WI38 (cell line): ENCODE measurements around the gene EVC2.

ENCODE experiments used
- H3K4me3 ChIP-seq: 2 replicates; pipeline ENCODE4 v1.5.1; 2011; ENCODE audit warnings: low read depth, mild to moderate bottlenecking, control low read depth, low read length
- TF ChIP-seq, protein P1 (sequence below): IDR thresholded peaks from 2 replicates; pipeline ENCODE4 v1.5.1; 2012; ENCODE audit warnings: low read depth, mild to moderate bottlenecking, control low read depth, low read length

The EVC2 gene

DNA sequence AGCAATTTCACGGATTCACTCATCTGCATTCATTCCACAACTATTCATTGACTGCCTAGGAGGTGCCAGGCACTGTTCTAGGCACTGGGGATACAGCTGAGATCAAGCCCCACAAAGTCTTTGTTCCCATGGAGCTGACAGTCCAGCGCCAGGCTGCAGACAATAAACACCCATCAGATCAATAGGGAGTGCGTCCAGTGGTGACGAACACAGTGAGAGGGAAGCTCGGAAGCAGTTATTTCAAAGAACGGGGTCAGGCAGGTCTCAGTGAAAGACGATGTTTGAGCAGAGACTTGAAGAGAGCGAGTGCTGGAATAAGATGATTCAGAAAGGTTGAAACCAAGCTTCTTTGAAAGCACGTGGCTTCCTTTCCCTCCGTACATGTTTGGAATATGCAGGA lies 167.2 kb downstream of the EVC2 start:
- no peak overlapping the region for H3K4me3 ChIP-seq
- TF ChIP-seq, protein P1, sequence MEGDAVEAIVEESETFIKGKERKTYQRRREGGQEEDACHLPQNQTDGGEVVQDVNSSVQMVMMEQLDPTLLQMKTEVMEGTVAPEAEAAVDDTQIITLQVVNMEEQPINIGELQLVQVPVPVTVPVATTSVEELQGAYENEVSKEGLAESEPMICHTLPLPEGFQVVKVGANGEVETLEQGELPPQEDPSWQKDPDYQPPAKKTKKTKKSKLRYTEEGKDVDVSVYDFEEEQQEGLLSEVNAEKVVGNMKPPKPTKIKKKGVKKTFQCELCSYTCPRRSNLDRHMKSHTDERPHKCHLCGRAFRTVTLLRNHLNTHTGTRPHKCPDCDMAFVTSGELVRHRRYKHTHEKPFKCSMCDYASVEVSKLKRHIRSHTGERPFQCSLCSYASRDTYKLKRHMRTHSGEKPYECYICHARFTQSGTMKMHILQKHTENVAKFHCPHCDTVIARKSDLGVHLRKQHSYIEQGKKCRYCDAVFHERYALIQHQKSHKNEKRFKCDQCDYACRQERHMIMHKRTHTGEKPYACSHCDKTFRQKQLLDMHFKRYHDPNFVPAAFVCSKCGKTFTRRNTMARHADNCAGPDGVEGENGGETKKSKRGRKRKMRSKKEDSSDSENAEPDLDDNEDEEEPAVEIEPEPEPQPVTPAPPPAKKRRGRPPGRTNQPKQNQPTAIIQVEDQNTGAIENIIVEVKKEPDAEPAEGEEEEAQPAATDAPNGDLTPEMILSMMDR, result no peak

DNA sequence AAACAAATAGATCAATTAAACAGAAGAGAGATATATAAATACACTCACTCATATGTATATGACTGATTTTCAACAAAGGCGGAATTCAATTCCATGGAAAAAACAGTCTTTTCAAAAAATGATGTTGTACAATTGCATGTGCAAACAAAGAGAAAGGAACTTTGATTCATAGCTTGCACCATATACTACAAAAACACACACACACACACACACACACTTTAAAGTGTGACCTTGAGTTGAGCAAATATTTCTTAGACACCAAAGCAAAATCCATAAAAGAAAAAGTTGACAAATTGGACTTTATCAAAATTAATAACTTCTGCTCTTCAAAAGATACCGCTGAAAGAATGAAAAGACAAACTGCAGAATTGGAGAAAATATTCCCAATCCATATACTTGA lies 168.8 kb downstream of the EVC2 start:
- TF ChIP-seq, protein P1, result no peak
- no peak overlapping the region for H3K4me3 ChIP-seq

DNA sequence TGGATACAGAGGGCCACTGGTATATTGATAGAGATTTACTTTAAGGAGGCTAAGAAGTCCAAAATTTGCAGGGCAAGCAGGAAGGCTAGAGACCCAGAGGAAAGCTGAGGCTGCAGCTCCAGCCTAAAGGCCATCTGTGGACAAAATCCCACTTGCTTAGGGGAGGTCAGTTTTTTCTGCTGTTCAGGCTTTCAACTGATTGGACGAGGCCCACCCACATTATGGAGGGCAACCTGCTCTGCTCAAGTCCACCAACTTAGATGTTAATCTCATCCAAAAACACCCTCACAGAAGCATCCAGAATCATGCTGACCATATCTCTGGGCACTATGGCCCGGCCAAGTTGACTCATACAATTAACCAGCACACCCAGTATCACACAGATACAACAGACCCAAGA lies 176.3 kb downstream of the EVC2 start:
- TF ChIP-seq, protein P1, result no peak
- no peak overlapping the region for H3K4me3 ChIP-seq

DNA sequence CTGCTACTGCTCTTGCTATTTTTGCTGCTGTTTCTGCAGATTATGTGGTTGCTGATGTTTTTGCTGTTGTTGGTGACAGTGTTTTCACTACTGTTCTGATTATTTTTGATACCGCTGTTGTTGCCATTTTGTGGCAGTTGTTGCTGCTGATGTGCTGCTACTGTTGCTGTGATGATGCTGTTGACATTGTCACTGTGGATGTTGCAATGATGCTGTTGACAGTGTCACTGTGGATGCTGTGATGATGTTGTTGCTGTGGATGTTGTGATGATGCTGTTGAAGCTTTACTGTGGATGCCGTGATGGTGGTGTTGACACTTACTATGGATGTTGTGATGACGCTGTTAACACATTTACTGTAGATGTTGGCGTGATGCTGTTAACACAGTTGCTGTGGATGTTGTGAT lies 180.3 kb downstream of the EVC2 start:
- TF ChIP-seq, protein P1, result no peak
- no peak overlapping the region for H3K4me3 ChIP-seq

DNA sequence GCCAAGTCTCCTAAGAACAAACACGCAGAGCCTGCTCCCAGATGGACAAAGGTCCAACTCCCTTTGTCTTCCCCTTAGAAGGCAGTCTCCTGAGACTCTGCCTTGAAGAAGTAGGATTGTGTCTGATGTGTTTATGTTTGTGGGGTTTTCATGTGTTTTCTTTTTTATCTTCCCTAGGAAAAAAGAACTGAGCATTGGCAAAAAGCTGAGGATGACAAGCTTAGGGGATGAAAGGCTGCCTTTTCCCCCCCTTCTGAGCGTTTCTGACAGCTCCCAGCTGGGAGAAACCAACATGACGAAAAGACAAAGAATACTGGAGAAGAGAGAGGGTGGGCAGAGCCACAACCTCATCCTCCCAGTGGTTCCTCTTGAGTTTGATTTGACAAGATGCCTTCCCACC lies 181.1 kb downstream of the EVC2 start:
- H3K4me3 ChIP-seq, result no peak overlapping the region
- TF ChIP-seq, protein P1, result no peak

DNA sequence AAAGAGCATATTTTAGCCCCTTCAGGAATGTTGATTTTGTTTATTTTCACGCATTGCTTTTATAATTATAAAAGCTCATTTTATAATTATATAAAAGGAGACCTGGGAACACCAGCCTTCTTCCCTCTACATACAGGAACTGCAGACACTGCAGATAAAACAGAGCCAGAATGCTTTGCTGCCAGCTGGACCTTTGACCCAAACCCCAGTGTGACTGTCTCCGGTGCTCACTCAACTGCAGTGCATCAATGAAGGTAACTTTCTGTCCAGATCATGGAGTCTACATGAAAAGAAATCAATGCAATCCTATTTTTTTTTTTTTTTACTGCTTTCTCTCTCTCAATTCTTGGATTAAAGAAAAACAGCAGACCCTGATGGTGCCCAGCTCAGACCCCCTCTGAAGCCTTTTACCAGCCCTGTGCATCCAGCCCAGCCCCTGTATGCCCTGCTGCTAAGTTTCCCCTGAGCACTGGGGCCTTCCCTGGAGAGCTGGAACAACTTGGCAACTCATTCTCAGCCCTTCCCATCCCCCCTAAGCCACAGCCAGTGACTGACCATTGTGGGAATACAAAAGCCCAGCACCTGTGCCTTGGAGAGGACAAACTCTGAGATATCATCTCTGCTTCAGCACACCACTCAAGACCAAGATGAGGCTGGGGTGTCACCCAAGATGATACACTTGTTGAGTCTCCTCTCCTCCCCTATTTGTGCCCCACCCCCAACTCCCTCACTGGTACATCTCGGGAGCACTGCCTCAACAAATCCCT lies 182.1 kb downstream of the EVC2 start:
- no peak overlapping the region for H3K4me3 ChIP-seq
- TF ChIP-seq, protein P1, result no peak

DNA sequence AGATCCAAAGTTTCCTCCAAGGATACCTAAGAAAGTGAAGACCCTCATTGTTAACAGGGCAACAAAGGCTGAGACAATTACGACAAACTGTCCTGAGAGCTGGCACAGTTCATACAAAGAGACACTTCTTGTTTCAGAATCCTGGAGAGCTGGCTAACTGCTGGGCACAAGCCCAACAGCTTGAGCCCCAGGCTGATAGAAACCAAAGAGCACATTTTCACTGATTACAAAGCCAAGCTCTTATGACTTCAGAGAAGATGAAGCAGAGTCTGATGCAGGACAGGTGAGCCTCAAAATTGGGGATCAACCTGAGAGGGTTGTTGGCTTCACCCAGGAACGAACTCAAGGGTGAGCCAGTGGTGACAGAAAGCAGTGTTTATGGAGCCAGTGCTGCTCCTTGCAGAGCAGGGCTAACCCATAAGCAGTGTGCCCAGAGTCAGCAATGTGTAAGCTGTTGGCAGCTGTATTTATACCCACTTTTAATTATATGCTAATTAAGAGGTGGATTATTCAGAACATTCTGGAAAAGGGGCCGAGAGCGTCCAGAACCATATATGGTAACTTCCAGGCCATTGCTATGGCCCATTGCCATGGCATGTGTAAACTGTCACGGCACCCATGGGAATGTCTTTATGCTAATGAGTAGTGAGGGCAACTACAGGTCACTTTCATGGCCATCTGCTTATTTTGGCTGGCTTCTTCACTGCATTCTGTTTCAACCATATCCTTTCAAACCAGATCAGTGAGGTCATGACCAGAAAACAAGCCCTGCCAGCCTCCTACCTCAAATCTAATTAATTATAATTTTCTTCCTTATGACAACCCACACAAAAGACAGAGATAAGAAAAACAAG lies 183.7 kb downstream of the EVC2 start:
- H3K4me3 ChIP-seq, result no peak overlapping the region
- TF ChIP-seq, protein P1, result no peak
